B cell (primary cell): ENCODE results near the gene CDH20. TPM values are rescaled to one million over a fixed set of nuclear protein-coding genes. Genes with fewer than 3 reads are reported as not detected.

Experiments used
- ATAC-seq: fragments of 200-7000 bp; cut with Tn5 transposase; one replicate; pipeline ENCODE4 v1.10.0; 2021; ENCODE audit warnings: low read depth, mild to moderate bottlenecking, moderate number of reproducible peaks, moderate library complexity
- CTCF ChIA-PET: fragments of 350-600 bp; sonication (Branson Sonifier 250); formaldehyde crosslinking; loops from one replicate; lab custom pipeline; 2021; ENCODE audit warnings: antibody characterized with exemption, inconsistent platforms; lab: Charles Lee
- POLR2A ChIA-PET: fragments of 350-600 bp; sonication (Branson Sonifier 250); formaldehyde crosslinking; loops from one replicate; lab custom pipeline; 2021; ENCODE audit warnings: antibody characterized with exemption; lab: Charles Lee
- DNase-seq: peaks from one replicate; pipeline ENCODE4 v3.0.0; 2013
- H2AFZ ChIP-seq: 2 replicates; pipeline ENCODE4 v1.6.1; 2012; ENCODE audit warnings: mild to moderate bottlenecking, low read depth, low read length; ENCODE audit not compliant: insufficient read depth, poor library complexity, severe bottlenecking
- H3K27ac ChIP-seq, 2 donors: 1 replicate in 1 of 2; 2 replicates in 1 of 2; pipeline ENCODE4 v1.5.1; 2012 to 2013; ENCODE audit warnings: low read length in 2 of 2, mild to moderate bottlenecking in 2 of 2, moderate library complexity in 1 of 2
- H3K27me3 ChIP-seq, 4 experiments: fragments of 200-600 bp in 1 of 4; sonication (generic) in 1 of 4; replicated peaks in 1 of 4; 1 replicate in 2 of 4; 2 replicates in 2 of 4; pipeline versions ENCODE4 v1.6.1 to v1.7.0; 2013 to 2016; ENCODE audit warnings: low read length in 3 of 4, mild to moderate bottlenecking in 2 of 4, mixed read lengths in 1 of 4, moderate library complexity in 1 of 4; ENCODE audit not compliant: insufficient read depth in 4 of 4, control insufficient read depth in 3 of 4; ENCODE audit errors: control extremely low read depth in 1 of 4
- H3K36me3 ChIP-seq, 2 experiments: replicated peaks in 1 of 2; 1 replicate in 1 of 2; 2 replicates in 1 of 2; pipeline versions ENCODE4 v1.6.1 to v1.7.1; 2013; ENCODE audit warnings: low read length in 1 of 2; ENCODE audit not compliant: insufficient read depth in 2 of 2, control insufficient read depth in 1 of 2; ENCODE audit errors: control extremely low read depth in 1 of 2, extremely low read depth in 1 of 2
- H3K4me1 ChIP-seq, 2 donors: fragments of 200-600 bp in 1 of 2; sonication (generic) in 1 of 2; 1 replicate in 1 of 2; 2 replicates in 1 of 2; pipeline versions ENCODE4 v1.5.1 to v1.6.1; 2013 to 2017; ENCODE audit warnings: low read length in 2 of 2; ENCODE audit not compliant: control insufficient read depth in 2 of 2, insufficient read depth in 2 of 2
- H3K4me2 ChIP-seq: replicated peaks from 2 replicates; pipeline ENCODE3; 2012; ENCODE audit warnings: mild to moderate bottlenecking, low read depth, low read length; ENCODE audit not compliant: poor library complexity, severe bottlenecking
- H3K4me3 ChIP-seq, 5 experiments: fragments of 200-600 bp in 1 of 5; sonication (generic) in 1 of 5; 1 replicate in 3 of 5; 2 replicates in 2 of 5; pipeline versions ENCODE4 v1.5.1 to v1.7.0; 2011 to 2016; ENCODE audit warnings: low read length in 4 of 5, mild to moderate bottlenecking in 4 of 5, low read depth in 2 of 5, control low read depth in 1 of 5, moderate library complexity in 1 of 5; ENCODE audit not compliant: insufficient read depth in 1 of 5; ENCODE audit errors: control extremely low read depth in 1 of 5, extremely low read depth in 1 of 5
- H3K79me2 ChIP-seq: fragments of 200-600 bp; sonication (generic); one replicate; pipeline ENCODE4 v1.6.0; 2016; ENCODE audit warnings: low read length; ENCODE audit not compliant: control insufficient read depth, insufficient read depth
- H3K9ac ChIP-seq: fragments of 200-600 bp; sonication (generic); 2 replicates; pipeline ENCODE4 v1.6.1; 2017; ENCODE audit warnings: mild to moderate bottlenecking, low read length, moderate library complexity
- H3K9me3 ChIP-seq, 3 donors: one replicate each; pipeline versions ENCODE4 v1.6.1 to v1.7.1; 2013; ENCODE audit warnings: low read length in 2 of 3; ENCODE audit not compliant: control insufficient read depth in 2 of 3, insufficient read depth in 1 of 3; ENCODE audit errors: control extremely low read depth in 1 of 3
- H4K20me1 ChIP-seq: 2 replicates; pipeline ENCODE4 v1.6.0; 2012; ENCODE audit warnings: mild to moderate bottlenecking, low read length; ENCODE audit not compliant: insufficient read depth, control insufficient read depth, poor library complexity, severe bottlenecking
- H3K27ac Mint-ChIP-seq: one replicate; pipeline ENCODE4 v1.8.0; 2021; ENCODE audit warnings: mixed read lengths
- H3K27me3 Mint-ChIP-seq: one replicate; pipeline ENCODE4 v1.8.0; 2021; ENCODE audit warnings: mixed read lengths
- H3K4me1 Mint-ChIP-seq: one replicate; pipeline ENCODE4 v1.8.0; 2021; ENCODE audit warnings: mixed read lengths
- H3K4me3 Mint-ChIP-seq: one replicate; pipeline ENCODE4 v1.8.0; 2021; ENCODE audit warnings: mixed read lengths
- H3K9me3 Mint-ChIP-seq: one replicate; pipeline ENCODE4 v1.8.0; 2022; ENCODE audit warnings: mixed read lengths; ENCODE audit not compliant: insufficient read depth
- EZH2 ChIP-seq: IDR thresholded peaks from 2 replicates; pipeline ENCODE4 v1.6.1; 2012; ENCODE audit warnings: borderline replicate concordance, low read depth, mild to moderate bottlenecking, moderate library complexity, low read length; ENCODE audit not compliant: insufficient read depth, poor library complexity, severe bottlenecking
- WGBS: methylation state at CpG from one replicate; pipeline ENCODE4 v1.1.5; 2013; ENCODE audit warnings: missing lambda C conversion rate; ENCODE audit not compliant: insufficient coverage; 5-methylcytosine and 5-hydroxymethylcytosine counted together
- intact Hi-C: fragments of 100-400 bp; cut with micrococcal nuclease; formaldehyde crosslinking; loops from one replicate; pipeline ENCODE4 v1.10.0; 2022
- polyA plus RNA-seq: library from polyadenylated mRNA; depleted of rRNA; stranded (reverse); fragments of >200 nt; gene quantifications from 2 replicates; pipeline ENCODE4 v1.2.3, GENCODE V29; 2012
- total RNA-seq, 2 donors: library from RNA; stranded (reverse); fragments of 120-200 nt in 1 of 2; gene quantifications; 1 replicate in 1 of 2; 2 replicates in 1 of 2; pipeline versions ENCODE4 v1.2.3 to v1.2.4, GENCODE V29; 2013 to 2022
- TF ChIP-seq, protein P1 (sequence below): fragments of 200-600 bp; IDR thresholded peaks from one replicate; pipeline ENCODE4 v1.8.0; 2022; ENCODE audit warnings: antibody characterized with exemption, mild to moderate bottlenecking

Gene CDH20
- total and polyA plus RNA-seq, 2 donors (not counting 1 experiment from before 2014, with no cell fraction given): 0.09 TPM; not detected in 1

DNA sequence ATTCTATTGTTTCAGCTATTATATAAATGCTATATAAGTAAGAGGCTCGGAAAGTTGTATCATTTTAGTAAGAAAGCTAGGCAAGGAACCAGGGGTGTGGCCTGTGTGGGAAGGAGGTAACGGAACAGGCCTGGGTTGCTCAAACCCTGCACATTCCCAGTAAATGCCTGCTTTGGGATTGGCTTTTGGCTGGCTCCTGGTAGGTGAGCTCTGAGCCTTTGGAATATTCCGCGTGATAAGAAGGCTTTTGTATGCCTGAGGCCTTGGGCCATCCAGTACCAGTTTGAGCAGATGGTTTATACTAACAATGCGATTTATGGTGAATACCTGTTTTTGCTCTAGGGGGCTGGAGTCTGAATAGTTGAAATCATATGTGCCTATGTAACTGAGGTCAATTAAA lies 42.6 kb upstream of the CDH20 start:
- no peak overlapping the region for H3K27ac ChIP-seq
- TF ChIP-seq, protein P1, sequence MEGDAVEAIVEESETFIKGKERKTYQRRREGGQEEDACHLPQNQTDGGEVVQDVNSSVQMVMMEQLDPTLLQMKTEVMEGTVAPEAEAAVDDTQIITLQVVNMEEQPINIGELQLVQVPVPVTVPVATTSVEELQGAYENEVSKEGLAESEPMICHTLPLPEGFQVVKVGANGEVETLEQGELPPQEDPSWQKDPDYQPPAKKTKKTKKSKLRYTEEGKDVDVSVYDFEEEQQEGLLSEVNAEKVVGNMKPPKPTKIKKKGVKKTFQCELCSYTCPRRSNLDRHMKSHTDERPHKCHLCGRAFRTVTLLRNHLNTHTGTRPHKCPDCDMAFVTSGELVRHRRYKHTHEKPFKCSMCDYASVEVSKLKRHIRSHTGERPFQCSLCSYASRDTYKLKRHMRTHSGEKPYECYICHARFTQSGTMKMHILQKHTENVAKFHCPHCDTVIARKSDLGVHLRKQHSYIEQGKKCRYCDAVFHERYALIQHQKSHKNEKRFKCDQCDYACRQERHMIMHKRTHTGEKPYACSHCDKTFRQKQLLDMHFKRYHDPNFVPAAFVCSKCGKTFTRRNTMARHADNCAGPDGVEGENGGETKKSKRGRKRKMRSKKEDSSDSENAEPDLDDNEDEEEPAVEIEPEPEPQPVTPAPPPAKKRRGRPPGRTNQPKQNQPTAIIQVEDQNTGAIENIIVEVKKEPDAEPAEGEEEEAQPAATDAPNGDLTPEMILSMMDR: no peak
- no peak for TF ChIP-seq EZH2
- Mint-ChIP-seq H3K27ac (no peak overlapping the region), H3K9me3 (no peaks in the 10 kb centered on the region), H3K4me1 (no peaks in the 10 kb centered on the region), H3K4me3 (no peak overlapping the region), H3K27me3 (no peaks in the 10 kb centered on the region)
- no peaks in the 10 kb centered on the region for H3K9me3 ChIP-seq
- H3K4me2 ChIP-seq: no peak overlapping the region
- no peaks in the 10 kb centered on the region for H3K79me2 ChIP-seq
- no peaks in the 10 kb centered on the region for H3K27me3 ChIP-seq
- H3K4me3 ChIP-seq: no peak overlapping the region
- no peaks in the 10 kb centered on the region for H4K20me1 ChIP-seq
- no peak overlapping the region for H2AFZ ChIP-seq
- ChIA-PET POLR2A (no interaction called here), CTCF (no interaction called here)
- DNase-seq: no peak
- no peak overlapping the region for H3K9ac ChIP-seq
- no peaks in the 10 kb centered on the region for H3K4me1 ChIP-seq
- intact Hi-C loops: no loop called here
- no peak for ATAC-seq
- no peaks in the 10 kb centered on the region for H3K36me3 ChIP-seq
- 83% methylated on average over 4 of the region's 5 CpGs for WGBS

DNA sequence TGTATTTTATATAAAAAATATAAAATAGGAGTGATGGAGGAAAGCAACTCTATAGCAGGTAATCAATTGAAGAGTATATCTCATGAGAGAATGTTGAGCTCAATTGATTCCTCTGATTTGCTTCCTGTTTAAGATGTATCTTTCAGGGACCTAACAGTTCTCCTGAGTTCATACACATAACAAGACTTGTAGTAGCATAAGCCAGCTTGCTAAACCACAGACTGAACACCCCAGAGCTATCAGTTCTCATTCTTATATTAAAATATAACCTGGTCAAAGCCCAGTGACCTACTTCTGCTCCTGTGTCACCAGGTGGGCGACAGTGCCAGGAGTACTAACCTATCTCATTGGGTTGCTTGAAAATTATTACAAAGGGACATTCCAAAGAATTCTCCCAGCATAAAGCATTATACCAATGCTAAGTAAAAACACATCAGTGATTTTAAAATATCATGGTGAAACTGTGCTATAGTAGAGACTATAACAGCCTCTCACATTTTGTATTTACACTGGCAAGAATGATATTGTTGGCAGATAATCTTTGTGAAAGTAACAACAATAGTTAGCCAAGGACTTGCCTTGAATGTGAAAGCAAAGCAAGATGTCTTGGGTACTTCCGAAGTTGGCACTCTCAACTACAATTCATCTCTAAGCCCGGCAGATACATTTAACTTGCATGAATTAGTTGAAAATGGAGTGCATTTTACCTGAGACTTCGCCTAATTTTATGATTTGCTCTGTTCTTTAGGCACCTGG lies 40.8 kb upstream of the CDH20 start:
- H3K27ac Mint-ChIP-seq: no peak overlapping the region
- H3K36me3 ChIP-seq: no peaks in the 10 kb centered on the region
- intact Hi-C loops: no loop called here
- POLR2A ChIA-PET: no interaction called here
- ATAC-seq (no peak), DNase-seq (no peak)
- H3K4me3 ChIP-seq: no peak overlapping the region
- no peaks in the 10 kb centered on the region for H3K9me3 ChIP-seq
- no peaks in the 10 kb centered on the region for H4K20me1 ChIP-seq
- H3K4me2 ChIP-seq: no peak overlapping the region
- H3K27me3 ChIP-seq: no peaks in the 10 kb centered on the region
- H3K27me3 Mint-ChIP-seq: no peaks in the 10 kb centered on the region
- H3K79me2 ChIP-seq: no peaks in the 10 kb centered on the region
- H3K27ac ChIP-seq: no peak overlapping the region
- CTCF ChIA-PET: no interaction called here
- no peaks in the 10 kb centered on the region for H3K4me1 ChIP-seq
- no peak overlapping the region for H2AFZ ChIP-seq
- no peaks in the 10 kb centered on the region for H3K9me3 Mint-ChIP-seq
- H3K4me1 Mint-ChIP-seq: no peaks in the 10 kb centered on the region
- WGBS: no CpG with 5 or more reads among the region's 4 CpGs
- no peak overlapping the region for H3K4me3 Mint-ChIP-seq
- H3K9ac ChIP-seq: no peak overlapping the region
- TF ChIP-seq EZH2: no peak
- TF ChIP-seq, protein P1: no peak
